Inflammatory macrophage (primary cell): ENCODE data around the gene PAX5.
A peak's percentile ranks its signal among the peaks of the same experiment; 100 is the strongest.

Experiments used
- DNase-seq, 2 donors: peaks; one replicate each; pipeline ENCODE4 v3.0.0-alpha.2; 2020 to 2022

Gene PAX5

GRCh38 chr9:37036776-37037502 lies 2.9 kb upstream of the PAX5 start:
- peak; percentile 35 to 60 for DNase-seq

- no peak for DNase-seq
These were observed 2.3 kb upstream of the PAX5 start for GRCh38 chr9:37036371-37036775.

GRCh38 chr9:37035648-37036370 lies 1.7 kb upstream of the PAX5 start:
- DNase-seq: no peak

GRCh38 chr9:37034938-37035647 lies 1.0 kb upstream of the PAX5 start:
- no peak for DNase-seq

- peak; percentile 53 to 74 for DNase-seq
These were observed 353 bp upstream of the PAX5 start for GRCh38 chr9:37034305-37034937.

GRCh38 chr9:37033141-37033540 lies 927 bp downstream of the PAX5 start:
- DNase-seq: no peak

- no peak for DNase-seq
These were observed 1.4 kb downstream of the PAX5 start for GRCh38 chr9:37032713-37033112.

GRCh38 chr9:37031902-37032301 lies 2.2 kb downstream of the PAX5 start:
- DNase-seq: no peak

GRCh38 chr9:37031081-37031480 lies 3.0 kb downstream of the PAX5 start:
- no peak for DNase-seq

GRCh38 chr9:37030611-37030939 lies 3.5 kb downstream of the PAX5 start:
- no peak for DNase-seq

GRCh38 chr9:37029776-37030610 lies 4.1 kb downstream of the PAX5 start:
- no peak for DNase-seq

GRCh38 chr9:37029304-37029775 lies 4.7 kb downstream of the PAX5 start:
- DNase-seq: no peak

- DNase-seq: no peak
These were observed 5.5 kb downstream of the PAX5 start for GRCh38 chr9:37028420-37029031.

- DNase-seq: peak; percentile 66 to 81
These were observed 6.3 kb downstream of the PAX5 start for GRCh38 chr9:37027582-37028419.

GRCh38 chr9:37026931-37027581 lies 7.0 kb downstream of the PAX5 start:
- no peak for DNase-seq

- DNase-seq: no peak
These were observed 7.7 kb downstream of the PAX5 start for GRCh38 chr9:37026113-37026930.

GRCh38 chr9:37025823-37026112 lies 8.3 kb downstream of the PAX5 start:
- DNase-seq: no peak

GRCh38 chr9:37025071-37025822 lies 8.8 kb downstream of the PAX5 start:
- peak; percentile 11 to 25 for DNase-seq

GRCh38 chr9:37017546-37017945 lies 16.5 kb downstream of the PAX5 start:
- DNase-seq: no peak
